GM12801 (cell line): ENCODE results near the gene ACR.

Experiments
- TF ChIP-seq, protein P1 (sequence below): IDR thresholded peaks from one replicate; pipeline ENCODE4 v1.5.1; 2011; ENCODE audit warnings: control low read depth; ENCODE audit not compliant: insufficient read length; ENCODE audit errors: extremely low read depth

Gene ACR

DNA sequence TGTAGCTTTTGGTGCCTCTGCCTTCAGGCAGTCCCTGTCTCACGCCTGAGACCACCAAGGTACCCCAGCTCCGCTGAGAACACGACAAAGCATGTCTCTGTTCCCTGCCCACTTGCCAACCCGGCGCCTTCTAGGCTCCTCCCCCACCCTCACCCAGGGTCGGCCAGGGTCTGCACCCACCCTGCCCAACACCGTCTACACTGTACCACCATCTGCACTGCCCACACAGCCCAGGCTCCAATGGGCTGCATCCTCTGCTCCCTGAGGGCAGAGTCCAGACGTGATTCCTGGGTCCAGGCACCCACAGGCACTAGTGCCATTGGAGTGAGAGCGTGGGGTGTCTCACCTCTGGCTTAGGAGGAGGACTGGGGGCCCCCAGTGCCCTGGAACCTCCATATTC, 22.8 kb upstream of the ACR start:
- TF ChIP-seq, protein P1, sequence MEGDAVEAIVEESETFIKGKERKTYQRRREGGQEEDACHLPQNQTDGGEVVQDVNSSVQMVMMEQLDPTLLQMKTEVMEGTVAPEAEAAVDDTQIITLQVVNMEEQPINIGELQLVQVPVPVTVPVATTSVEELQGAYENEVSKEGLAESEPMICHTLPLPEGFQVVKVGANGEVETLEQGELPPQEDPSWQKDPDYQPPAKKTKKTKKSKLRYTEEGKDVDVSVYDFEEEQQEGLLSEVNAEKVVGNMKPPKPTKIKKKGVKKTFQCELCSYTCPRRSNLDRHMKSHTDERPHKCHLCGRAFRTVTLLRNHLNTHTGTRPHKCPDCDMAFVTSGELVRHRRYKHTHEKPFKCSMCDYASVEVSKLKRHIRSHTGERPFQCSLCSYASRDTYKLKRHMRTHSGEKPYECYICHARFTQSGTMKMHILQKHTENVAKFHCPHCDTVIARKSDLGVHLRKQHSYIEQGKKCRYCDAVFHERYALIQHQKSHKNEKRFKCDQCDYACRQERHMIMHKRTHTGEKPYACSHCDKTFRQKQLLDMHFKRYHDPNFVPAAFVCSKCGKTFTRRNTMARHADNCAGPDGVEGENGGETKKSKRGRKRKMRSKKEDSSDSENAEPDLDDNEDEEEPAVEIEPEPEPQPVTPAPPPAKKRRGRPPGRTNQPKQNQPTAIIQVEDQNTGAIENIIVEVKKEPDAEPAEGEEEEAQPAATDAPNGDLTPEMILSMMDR, result no peak

DNA sequence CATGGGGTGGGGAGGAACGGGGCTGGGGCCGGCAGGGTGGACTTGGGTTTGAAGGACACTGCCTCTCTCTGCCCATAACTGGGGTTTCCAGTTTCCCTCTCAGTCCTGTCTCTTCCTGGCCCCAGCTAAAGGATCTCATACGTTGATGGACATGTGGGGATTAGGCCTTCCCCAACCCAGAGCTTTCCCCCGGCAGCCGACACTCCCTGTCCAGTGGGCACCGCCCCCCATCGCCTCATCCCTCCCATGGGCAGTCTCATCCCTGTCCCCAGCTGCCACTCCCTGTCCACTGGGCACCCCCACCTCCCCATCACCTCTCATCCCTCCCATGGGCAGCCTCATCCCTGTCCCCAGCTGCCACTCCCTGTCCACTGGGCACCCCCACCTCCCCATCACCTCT, 22.2 kb upstream of the ACR start:
- TF ChIP-seq, protein P1, result no peak

DNA sequence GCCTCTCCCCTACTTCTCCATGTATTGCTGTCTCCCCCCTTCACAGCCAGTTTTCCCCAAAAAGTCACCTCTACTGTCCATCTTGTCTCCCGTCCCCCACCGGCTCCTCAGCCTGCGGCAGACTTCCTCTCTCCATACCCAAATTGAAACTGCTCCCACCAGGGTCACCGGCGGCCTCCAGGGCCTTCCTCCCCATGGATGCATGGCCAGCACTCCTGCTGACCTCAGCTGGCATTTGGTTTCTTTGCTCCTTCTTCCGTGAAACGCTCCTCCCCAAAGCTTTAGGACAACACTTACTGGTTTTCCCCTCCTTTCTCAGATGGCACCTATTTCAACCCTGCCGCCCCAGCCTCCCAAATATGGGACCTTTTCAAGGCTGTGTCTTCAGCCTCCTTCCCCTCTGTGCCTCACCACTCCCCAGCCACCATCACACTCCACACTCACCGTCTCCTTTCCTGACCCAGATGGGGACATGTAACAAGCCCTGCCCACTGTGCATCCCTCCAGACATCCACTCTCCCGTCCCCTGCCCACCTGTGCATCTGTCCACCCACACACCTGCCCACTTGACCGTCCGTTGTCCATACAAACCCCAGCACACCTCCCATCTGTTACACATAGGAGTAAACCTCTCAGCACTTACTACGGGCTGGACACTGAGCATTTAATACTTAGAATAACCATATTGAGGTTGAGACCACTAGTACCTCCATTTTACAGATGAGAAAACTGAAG, 21.5 kb upstream of the ACR start:
- TF ChIP-seq, protein P1, result no peak

DNA sequence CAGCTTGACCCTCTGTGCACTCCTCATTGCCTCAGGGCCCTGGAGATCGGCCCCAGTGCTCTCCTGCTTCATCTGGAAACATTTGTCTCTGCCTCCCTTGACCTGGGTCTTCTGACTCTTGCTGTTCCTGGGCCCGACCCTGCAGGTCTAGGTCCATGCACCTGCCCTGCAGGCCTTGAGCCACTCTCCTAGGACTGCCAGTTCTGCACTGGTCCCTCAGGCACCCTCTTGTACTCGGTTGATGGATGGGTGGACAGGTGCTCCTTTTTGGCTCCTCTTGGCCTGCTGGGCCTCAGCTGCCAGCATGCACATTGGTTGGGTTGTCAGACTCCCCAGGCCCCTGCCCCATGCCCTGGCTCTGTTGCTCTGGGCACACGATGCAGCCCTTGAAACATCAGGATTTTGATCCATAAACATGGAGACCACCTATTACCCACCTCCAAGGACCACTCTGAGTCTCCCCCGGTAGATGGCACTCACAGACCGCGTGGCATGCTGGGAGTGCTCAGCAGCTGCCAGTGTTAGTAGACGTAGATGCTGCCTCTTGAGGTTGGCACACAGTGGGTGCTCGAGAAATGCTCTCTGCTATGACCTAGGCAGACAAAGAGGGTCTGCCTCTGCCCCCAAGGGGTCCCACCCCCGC, 20.2 kb upstream of the ACR start:
- TF ChIP-seq, protein P1, result no peak

DNA sequence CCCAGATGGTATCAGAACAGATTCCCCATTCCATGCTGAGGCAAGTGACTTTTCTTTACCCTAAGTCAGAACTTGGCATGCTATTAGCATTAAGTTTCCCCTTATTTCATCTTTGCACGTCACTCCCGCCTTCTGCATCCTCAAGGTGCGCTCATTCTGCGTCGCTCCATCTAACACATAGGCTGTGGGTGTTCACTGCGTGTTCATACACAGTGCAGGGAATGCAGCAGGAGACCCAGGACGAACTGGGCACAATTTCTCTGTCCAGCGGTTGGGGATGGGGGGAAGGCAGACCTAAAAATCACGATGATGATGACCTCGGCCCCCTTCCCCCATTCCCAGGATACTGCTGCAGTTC, 19.7 kb upstream of the ACR start:
- TF ChIP-seq, protein P1, result no peak

DNA sequence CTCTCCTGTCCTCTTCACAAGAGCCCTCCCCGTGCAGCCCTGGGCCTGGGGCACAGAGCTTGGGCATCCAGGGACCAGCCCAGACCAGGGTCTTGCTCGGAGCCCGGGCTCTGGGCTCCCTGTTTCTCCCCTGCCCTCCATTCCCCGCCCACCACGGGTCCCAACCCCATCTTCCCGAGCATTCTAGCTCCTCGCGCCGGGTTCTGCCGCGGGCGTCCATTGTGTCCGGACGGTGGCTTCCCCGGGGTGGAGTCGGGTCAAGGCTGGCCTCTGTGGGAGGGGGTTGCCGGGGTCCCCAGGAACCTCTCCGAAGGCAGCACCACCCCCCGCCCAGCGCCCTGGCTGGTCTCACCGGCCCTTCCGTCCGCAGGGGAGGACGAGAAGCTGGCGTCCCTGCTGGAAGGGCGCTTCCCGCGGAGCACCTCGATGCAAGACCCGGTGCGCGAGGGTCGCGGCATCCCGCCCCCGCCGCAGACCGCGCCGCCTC, 18.1 kb upstream of the ACR start:
- TF ChIP-seq, protein P1, result no peak

DNA sequence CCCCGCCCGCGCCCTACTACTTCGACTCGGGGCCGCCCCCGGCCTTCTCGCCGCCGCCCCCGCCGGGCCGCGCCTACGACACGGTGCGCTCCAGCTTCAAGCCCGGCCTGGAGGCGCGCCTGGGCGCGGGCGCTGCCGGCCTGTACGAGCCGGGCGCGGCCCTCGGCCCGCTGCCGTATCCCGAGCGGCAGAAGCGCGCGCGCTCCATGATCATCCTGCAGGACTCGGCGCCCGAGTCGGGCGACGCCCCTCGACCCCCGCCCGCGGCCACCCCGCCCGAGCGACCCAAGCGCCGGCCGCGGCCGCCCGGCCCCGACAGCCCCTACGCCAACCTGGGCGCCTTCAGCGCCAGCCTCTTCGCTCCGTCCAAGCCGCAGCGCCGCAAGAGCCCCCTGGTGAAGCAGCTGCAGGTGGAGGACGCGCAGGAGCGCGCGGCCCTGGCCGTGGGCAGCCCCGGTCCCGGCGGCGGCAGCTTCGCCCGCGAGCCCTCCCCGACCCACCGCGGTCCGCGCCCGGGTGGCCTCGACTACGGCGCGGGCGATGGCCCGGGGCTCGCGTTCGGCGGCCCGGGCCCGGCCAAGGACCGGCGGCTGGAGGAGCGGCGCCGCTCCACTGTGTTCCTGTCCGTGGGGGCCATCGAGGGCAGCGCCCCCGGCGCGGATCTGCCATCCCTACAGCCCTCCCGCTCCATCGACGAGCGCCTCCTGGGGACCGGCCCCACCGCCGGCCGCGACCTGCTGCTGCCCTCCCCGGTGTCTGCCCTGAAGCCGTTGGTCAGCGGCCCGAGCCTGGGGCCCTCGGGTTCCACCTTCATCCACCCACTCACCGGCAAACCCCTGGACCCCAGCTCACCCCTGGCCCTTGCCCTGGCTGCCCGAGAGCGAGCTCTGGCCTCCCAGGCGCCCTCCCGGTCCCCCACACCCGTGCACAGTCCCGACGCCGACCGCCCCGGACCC, 17.4 kb upstream of the ACR start:
- TF ChIP-seq, protein P1, result no peak
